SK-N-SH (cell line): ENCODE results near the gene RLF. TPM values are rescaled to one million over a fixed set of nuclear protein-coding genes. Genes with fewer than 3 reads are reported as not detected.

Experiments
- CTCF ChIA-PET: fragments of 300-600, 350-600 bp; formaldehyde crosslinking; extraction: SDS; loops from one replicate; lab custom pipeline; 2021; lab: Yijun Ruan, JAX
- POLR2A ChIA-PET: fragments of 350-600 bp; sonication (Branson Sonifier 250); formaldehyde crosslinking; extraction: SDS; loops from one replicate; lab custom pipeline; 2020; ENCODE audit warnings: antibody characterized with exemption, inconsistent platforms; lab: Yijun Ruan, JAX
- DNase-seq: peaks from one replicate; pipeline ENCODE4 v3.0.0; 2012
- H2AFZ ChIP-seq: fragments of 200-600 bp; sonication (generic); 2 replicates; pipeline ENCODE4 v1.8.1; 2016; ENCODE audit warnings: antibody characterized with exemption, mild to moderate bottlenecking, low read depth
- H3F3A ChIP-seq: fragments of 200-600 bp; sonication (generic); replicated peaks from 2 replicates; pipeline ENCODE3; 2016; ENCODE audit warnings: antibody characterized with exemption, mild to moderate bottlenecking; ENCODE audit not compliant: insufficient read depth
- H3K27ac ChIP-seq, 2 experiments: fragments of 200-500 bp in 1 of 2; fragments of 200-600 bp in 1 of 2; sonication (Bioruptor generic) in 1 of 2; sonication (generic), shearing (Covaris generic) in 1 of 2; 2 replicates each; pipeline versions ENCODE4 v1.5.1 to v1.6.1; 2014 to 2016; ENCODE audit warnings: low read depth in 2 of 2, inconsistent platforms in 1 of 2, low read length in 1 of 2, mild to moderate bottlenecking in 1 of 2, mixed read lengths in 1 of 2
- H3K27me3 ChIP-seq: fragments of 200-600 bp; sonication (generic), shearing (Covaris generic); 2 replicates; pipeline ENCODE4 v1.6.1; 2016; ENCODE audit warnings: mixed run types; ENCODE audit not compliant: insufficient read depth
- H3K36me3 ChIP-seq, 2 experiments: fragments of 200-500 bp in 1 of 2; fragments of 200-600 bp in 1 of 2; sonication (Bioruptor generic) in 1 of 2; sonication (generic) in 1 of 2; replicated peaks in 1 of 2; 2 replicates each; pipeline versions ENCODE3 to v1.5.1; 2014 to 2016; ENCODE audit warnings: low read length in 1 of 2, mild to moderate bottlenecking in 1 of 2; ENCODE audit not compliant: insufficient read depth in 2 of 2, control insufficient read depth in 1 of 2
- H3K4me1 ChIP-seq, 2 experiments: fragments of 200-500 bp in 1 of 2; fragments of 200-600 bp in 1 of 2; sonication (Bioruptor generic) in 1 of 2; sonication (generic), shearing (Covaris generic) in 1 of 2; 2 replicates each; pipeline versions ENCODE4 v1.5.1 to v1.6.1; 2014 to 2016; ENCODE audit warnings: low read depth in 1 of 2, low read length in 1 of 2, mixed run types in 1 of 2; ENCODE audit not compliant: insufficient read depth in 2 of 2, control insufficient read depth in 1 of 2
- H3K4me2 ChIP-seq: fragments of 200-600 bp; sonication (generic), shearing (Covaris generic); 2 replicates; pipeline ENCODE4 v1.6.1; 2017; ENCODE audit warnings: mixed run types
- H3K4me3 ChIP-seq, 2 experiments: fragments of 200-500 bp in 1 of 2; fragments of 200-600 bp in 1 of 2; sonication (Bioruptor generic) in 1 of 2; sonication (generic), shearing (Covaris generic) in 1 of 2; 2 replicates each; pipeline versions ENCODE4 v1.5.1 to v1.8.1; 2014 to 2016; ENCODE audit warnings: low read depth in 2 of 2, inconsistent platforms in 1 of 2, low read length in 1 of 2, mild to moderate bottlenecking in 1 of 2, mixed read lengths in 1 of 2, moderate library complexity in 1 of 2
- H3K79me2 ChIP-seq: fragments of 200-600 bp; sonication (generic); 2 replicates; pipeline ENCODE4 v1.8.1; 2017; ENCODE audit warnings: mild to moderate bottlenecking; ENCODE audit not compliant: insufficient read depth
- H3K9ac ChIP-seq: fragments of 200-600 bp; sonication (generic); 2 replicates; pipeline ENCODE4 v1.6.1; 2017; ENCODE audit warnings: mixed run types
- H3K9me2 ChIP-seq: fragments of 200-600 bp; sonication (generic); 2 replicates; pipeline ENCODE4 v1.6.1; 2017; ENCODE audit warnings: mixed run types
- H3K9me3 ChIP-seq: fragments of 200-600 bp; sonication (generic); 2 replicates; pipeline ENCODE4 v1.6.1; 2017; ENCODE audit warnings: mixed run types, mild to moderate bottlenecking, moderate library complexity
- H4K20me1 ChIP-seq: fragments of 200-600 bp; sonication (generic); 2 replicates; pipeline ENCODE4 v1.6.1; 2017; ENCODE audit warnings: mild to moderate bottlenecking, mixed run types; ENCODE audit not compliant: insufficient read depth
- IRF3 ChIP-seq: fragments of 150-350 bp; IDR thresholded peaks from 2 replicates; pipeline ENCODE4 v1.6.1; 2016; ENCODE audit warnings: mild to moderate bottlenecking, low read depth, low read length
- RFX5 ChIP-seq: IDR thresholded peaks from 2 replicates; pipeline ENCODE4 v1.6.1; 2012; ENCODE audit warnings: mild to moderate bottlenecking, improper control_type of control experiment, low read length
- USF2 ChIP-seq: fragments of 150-350 bp; IDR thresholded peaks from 2 replicates; pipeline ENCODE4 v1.6.1; 2017; ENCODE audit warnings: antibody characterized with exemption, low read length, low read depth, borderline replicate concordance
- WGBS: methylation state at CpG from one replicate; pipeline ENCODE4 v1.1.6; 2017; ENCODE audit warnings: low lambda C conversion rate; 5-methylcytosine and 5-hydroxymethylcytosine counted together
- polyA plus RNA-seq, 3 experiments: library from polyadenylated mRNA; depleted of rRNA; stranded (reverse); fragments of >200 nt; gene quantifications; 2 replicates each; pipeline ENCODE4 v1.2.3, GENCODE V29; 2012
- small RNA-seq, 7 experiments: library from RNA; depleted of rRNA; stranded (forward); fragments of <200 nt; gene quantifications; one replicate each; pipeline ENCODE3, GENCODE V24; 2012

Gene RLF
- polyA plus RNA-seq, 1 of the 3 experiments (the other 2 are of a cell fraction): 2.3 TPM

- POLR2A ChIA-PET: no interaction called here
- Histone ChIP-seq H3K4me2 (no peak overlapping the region), H3K27me3 (no peaks in the 10 kb centered on the region), H2AFZ (no peak overlapping the region), H3K79me2 (peaks cover 29% of the 10 kb centered on the region; the same call in 1 of the 2 replicates), H3K4me3 (no peak overlapping the region), H3F3A (peaks cover 6% of the 10 kb centered on the region), H3K9me2 (no peaks in the 10 kb centered on the region), H4K20me1 (no peaks in the 10 kb centered on the region)
- whole genome bisulfite sequencing: 97% methylated on average over 2 of the region's 2 CpGs
- DNase-seq: no peak
- TF ChIP-seq USF2 (no peak), RFX5 (no peak), IRF3 (no peak)
- TF ChIP-seq, all 33 proteins: peak for 0
- no peaks in the 10 kb centered on the region for H3K9me3 ChIP-seq
- H3K9ac ChIP-seq: no peak overlapping the region
- H3K27ac ChIP-seq: no peak overlapping the region
- peaks cover 36 to 49% of the 10 kb centered on the region in 2 experiments for H3K36me3 ChIP-seq
- H3K4me1 ChIP-seq: no peaks in the 10 kb centered on the region
- CTCF ChIA-PET: interaction anchor here (0.8 to 2.1 kb wide), 5 partner anchors 10 to 138 kb away, joined by 3 to 12 read pairs (median 4); no protein-coding TSS in a partner anchor
Observed at GRCh38 chr1:40281853-40282252, 120.7 kb downstream of the RLF start.

Small RNA genes lying within 50 kb of the gene (small RNA-seq; reads per million reads assigned to genes)
- 0 reads per million in 7 experiments for gene RNU6-1237P

Other genes with a start within 250 kb of the RLF start
- gene MFSD2A, start 206.2 kb upstream of the RLF start, polyA plus RNA-seq (2012; rRNA removed): 4.1 and 6.3 TPM in 2 replicates
- 244 and 330 TPM in 2 replicates for gene CAP1, start 120.7 kb upstream of the RLF start, polyA plus RNA-seq (2012; rRNA removed)
- 26.0 and 37.6 TPM in 2 replicates for gene PPT1, start 64.1 kb upstream of the RLF start, polyA plus RNA-seq (2012; rRNA removed)
- gene TMCO2, start 86.5 kb downstream of the RLF start, polyA plus RNA-seq (2012; rRNA removed): 0.19 TPM in 1 of 2 replicates, not detected in the other
- 13.7 and 15.4 TPM in 2 replicates for gene ZMPSTE24, start 96.8 kb downstream of the RLF start, polyA plus RNA-seq (2012; rRNA removed)
- gene COL9A2, start 155.9 kb downstream of the RLF start, polyA plus RNA-seq (2012; rRNA removed): 0.63 and 0.94 TPM in 2 replicates
- 11.2 and 12.7 TPM in 2 replicates for gene SMAP2, start 212.3 kb downstream of the RLF start, polyA plus RNA-seq (2012; rRNA removed)